H7 (cell line): ENCODE data around the gene SLIT1. TPM values are rescaled to one million over a fixed set of nuclear protein-coding genes. Genes with fewer than 3 reads are reported as not detected.

Source experiments
- DNase-seq: peaks from one replicate; pipeline ENCODE4 v3.0.0; 2012
- H3K27me3 ChIP-seq: 2 replicates; pipeline ENCODE4 v1.6.0; 2011; ENCODE audit warnings: mild to moderate bottlenecking, low read length; ENCODE audit not compliant: control insufficient read depth, insufficient read depth
- H3K36me3 ChIP-seq: replicated peaks from 2 replicates; pipeline ENCODE4 v1.5.1; 2011; ENCODE audit warnings: low read length; ENCODE audit not compliant: control insufficient read depth, insufficient read depth
- H3K4me3 ChIP-seq: 2 replicates; pipeline ENCODE4 v1.5.1; 2011; ENCODE audit warnings: low read depth, mild to moderate bottlenecking, control low read depth, low read length, moderate library complexity; ENCODE audit not compliant: insufficient read depth
- total RNA-seq: library from RNA; depleted of rRNA; stranded (reverse); fragments of >200 nt; shearing (Covaris generic); gene quantifications from 2 replicates; pipeline ENCODE4 v1.2.3, GENCODE V29; 2014

The SLIT1 gene
- total RNA-seq, 1 experiment from 2014 or later: 0.28 TPM

- H3K27me3 ChIP-seq: no peaks in the 10 kb centered on the region
- no peaks in the 10 kb centered on the region for H3K36me3 ChIP-seq
- H3K4me3 ChIP-seq: no peak overlapping the region
- no peak for DNase-seq
These were observed 14.8 kb downstream of the SLIT1 start for GRCh38 chr10:97171001-97171400.

GRCh38 chr10:97169911-97170693 is 15.7 kb downstream of the SLIT1 start:
- Histone ChIP-seq H3K4me3 (no peak overlapping the region), H3K36me3 (no peaks in the 10 kb centered on the region), H3K27me3 (no peaks in the 10 kb centered on the region)
- no peak for DNase-seq

GRCh38 chr10:97169063-97169462 is 16.7 kb downstream of the SLIT1 start:
- Histone ChIP-seq H3K4me3 (no peak overlapping the region), H3K36me3 (no peaks in the 10 kb centered on the region), H3K27me3 (no peaks in the 10 kb centered on the region)
- DNase-seq: peak; percentile 66

- Histone ChIP-seq H3K4me3 (no peak overlapping the region), H3K36me3 (no peaks in the 10 kb centered on the region), H3K27me3 (no peaks in the 10 kb centered on the region)
- no peak for DNase-seq
These were observed 17.1 kb downstream of the SLIT1 start for GRCh38 chr10:97168645-97169044.

- H3K36me3 ChIP-seq: no peaks in the 10 kb centered on the region
- DNase-seq: no peak
- no peak overlapping the region for H3K4me3 ChIP-seq
- H3K27me3 ChIP-seq: no peaks in the 10 kb centered on the region
These were observed 20.3 kb downstream of the SLIT1 start for GRCh38 chr10:97165499-97165898.

- H3K27me3 ChIP-seq: no peaks in the 10 kb centered on the region
- H3K36me3 ChIP-seq: no peaks in the 10 kb centered on the region
- DNase-seq: peak; percentile 61
- H3K4me3 ChIP-seq: no peak overlapping the region
These were observed 21.8 kb downstream of the SLIT1 start for GRCh38 chr10:97163781-97164501.

GRCh38 chr10:97163181-97163580 is 22.6 kb downstream of the SLIT1 start:
- no peaks in the 10 kb centered on the region for H3K36me3 ChIP-seq
- no peaks in the 10 kb centered on the region for H3K27me3 ChIP-seq
- DNase-seq: no peak

GRCh38 chr10:97159646-97160305 is 26.0 kb downstream of the SLIT1 start:
- Histone ChIP-seq H3K36me3 (no peaks in the 10 kb centered on the region), H3K27me3 (no peaks in the 10 kb centered on the region), H3K4me3 (no peak overlapping the region)
- DNase-seq: no peak

More at GRCh38 chr10:97163181-97163580, 22.6 kb downstream of the SLIT1 start:
- no peak overlapping the region for H3K4me3 ChIP-seq

GRCh38 chr10:97157578-97158095 is 28.1 kb downstream of the SLIT1 start:
- no peak for DNase-seq
- Histone ChIP-seq H3K36me3 (no peaks in the 10 kb centered on the region), H3K27me3 (no peaks in the 10 kb centered on the region), H3K4me3 (no peak overlapping the region)

- H3K4me3 ChIP-seq: no peak overlapping the region
- no peaks in the 10 kb centered on the region for H3K36me3 ChIP-seq
- no peaks in the 10 kb centered on the region for H3K27me3 ChIP-seq
- DNase-seq: no peak
These were observed 31.0 kb downstream of the SLIT1 start for GRCh38 chr10:97154781-97155180.

GRCh38 chr10:97154162-97154561 is 31.6 kb downstream of the SLIT1 start:
- Histone ChIP-seq H3K27me3 (no peaks in the 10 kb centered on the region), H3K36me3 (no peaks in the 10 kb centered on the region), H3K4me3 (no peak overlapping the region)
- no peak for DNase-seq

GRCh38 chr10:97153270-97153850 is 32.4 kb downstream of the SLIT1 start:
- no peak overlapping the region for H3K4me3 ChIP-seq
- DNase-seq: no peak
- no peaks in the 10 kb centered on the region for H3K36me3 ChIP-seq
- H3K27me3 ChIP-seq: no peaks in the 10 kb centered on the region

- Histone ChIP-seq H3K4me3 (no peak overlapping the region), H3K36me3 (no peaks in the 10 kb centered on the region), H3K27me3 (no peaks in the 10 kb centered on the region)
- no peak for DNase-seq
These were observed 34.3 kb downstream of the SLIT1 start for GRCh38 chr10:97151307-97151914.

- no peaks in the 10 kb centered on the region for H3K36me3 ChIP-seq
- no peak for DNase-seq
- H3K27me3 ChIP-seq: no peaks in the 10 kb centered on the region
- H3K4me3 ChIP-seq: no peak overlapping the region
These were observed 35.1 kb downstream of the SLIT1 start for GRCh38 chr10:97150616-97151015.
